ENCODE results near the gene MYCN.

- TF ChIP-seq CTCF (IDR thresholded peaks at IDR 0.05; ENCODE audit: low read length) (no peak), EZH2 (IDR thresholded peaks at IDR 0.05; ENCODE audit: borderline replicate concordance, low read length) (no peak)
Observed at GRCh38 chr2:15944325-15945017, 4.1 kb downstream of the MYCN start.

All from OCI-LY1 (cell line).